GM19351 (cell line): Measurements from ENCODE around the gene C5orf34.
"Not testable (repeated sequence)": the region's sequence is repeated elsewhere in the genome, so short reads cannot be mapped to it uniquely, and the experiment has no call there.

ENCODE experiments used
- ATAC-seq: cut with Tn5 transposase; IDR thresholded peaks from one replicate; pipeline ENCODE4 v1.9.1; 2021; ENCODE audit warnings: mild to moderate bottlenecking, moderate library complexity; ENCODE audit not compliant: unreplicated experiment

The C5orf34 gene

DNA sequence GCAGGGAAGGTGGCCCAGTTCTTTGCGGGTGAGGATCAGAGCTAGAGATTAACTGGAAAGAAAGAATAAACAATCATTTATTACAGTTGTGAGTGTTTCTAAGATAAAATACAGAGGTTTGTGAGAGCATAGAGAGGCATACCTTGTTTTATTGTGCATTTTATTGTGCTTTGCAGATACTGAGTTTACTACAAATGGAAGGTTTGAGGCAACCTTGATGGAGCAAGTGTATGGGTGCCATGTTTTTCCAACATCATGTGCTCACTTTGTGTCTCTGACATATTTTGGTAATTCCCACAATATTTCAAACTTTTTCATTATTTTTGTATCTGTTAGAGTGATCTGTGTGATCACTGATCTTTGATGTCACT, 715 bp upstream of the C5orf34 start:
- ATAC-seq, result no peak

GRCh38 chr5:43514471-43514815, 505 bp downstream of the C5orf34 start:
- ATAC-seq, result peak; percentile 35

DNA sequence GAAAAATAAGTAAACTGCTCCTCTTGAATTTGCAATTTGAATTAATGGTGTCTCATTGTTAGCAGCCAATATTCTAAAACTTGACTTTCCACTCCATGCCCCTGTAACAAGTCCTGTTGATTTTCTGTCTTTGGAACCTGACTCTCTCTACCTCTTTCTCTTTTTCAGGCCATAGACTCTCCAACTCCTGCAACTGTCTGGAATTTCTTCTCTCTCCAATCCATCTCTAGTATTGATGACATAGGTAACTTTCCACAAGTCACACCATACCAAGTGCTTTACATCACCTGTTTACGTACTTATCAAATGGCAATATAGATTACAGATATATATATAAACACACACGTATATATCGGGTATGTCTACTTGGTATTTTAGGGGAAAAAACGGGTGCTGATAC, 923 bp downstream of the C5orf34 start:
- ATAC-seq, result no peak

- ATAC-seq, result not testable (repeated sequence)
These were observed 3.9 kb downstream of the C5orf34 start for GRCh38 chr5:43511062-43511461.

DNA sequence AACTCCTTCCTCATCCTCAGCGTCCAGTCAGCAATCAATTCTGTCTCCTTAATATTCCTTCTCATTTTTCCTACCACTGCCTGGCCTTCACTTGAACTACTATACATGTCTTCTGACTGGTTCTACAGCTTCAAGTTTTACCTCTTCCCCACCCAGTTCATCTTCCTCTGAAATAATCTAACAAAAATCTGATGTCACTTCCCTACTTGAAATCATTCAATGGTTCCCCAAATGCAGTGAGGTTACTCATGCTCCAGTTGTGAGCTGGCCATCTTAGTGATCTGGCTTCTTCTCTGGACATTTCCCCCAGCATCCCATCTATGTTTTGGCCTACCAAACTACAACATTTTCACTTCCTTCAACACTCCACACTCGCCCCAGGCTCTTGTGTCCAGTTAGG, 16.4 kb downstream of the C5orf34 start:
- no peak for ATAC-seq

- ATAC-seq, result no peak
These were observed 17.4 kb downstream of the C5orf34 start for GRCh38 chr5:43497311-43498104.

DNA sequence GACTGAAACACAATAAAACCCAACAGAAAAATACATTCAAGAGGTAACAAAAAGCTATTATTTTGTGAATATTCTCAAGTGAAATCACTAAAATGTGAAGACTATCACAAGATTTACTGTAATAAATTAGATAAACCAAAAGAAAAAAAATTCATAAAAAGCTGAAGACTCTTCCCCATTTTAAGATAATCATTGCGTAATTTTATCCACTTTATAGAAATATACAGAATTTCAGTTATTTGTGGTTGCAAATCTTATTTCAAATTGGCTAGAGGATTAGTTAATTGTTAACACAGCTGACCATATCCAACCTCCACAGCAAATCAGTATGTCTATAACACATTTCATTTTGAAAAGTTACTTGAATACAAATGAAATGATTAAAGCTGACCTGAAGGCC, 23.6 kb downstream of the C5orf34 start:
- no peak for ATAC-seq

- ATAC-seq, result no peak
These were observed 28.6 kb downstream of the C5orf34 start for GRCh38 chr5:43486353-43486752.

DNA sequence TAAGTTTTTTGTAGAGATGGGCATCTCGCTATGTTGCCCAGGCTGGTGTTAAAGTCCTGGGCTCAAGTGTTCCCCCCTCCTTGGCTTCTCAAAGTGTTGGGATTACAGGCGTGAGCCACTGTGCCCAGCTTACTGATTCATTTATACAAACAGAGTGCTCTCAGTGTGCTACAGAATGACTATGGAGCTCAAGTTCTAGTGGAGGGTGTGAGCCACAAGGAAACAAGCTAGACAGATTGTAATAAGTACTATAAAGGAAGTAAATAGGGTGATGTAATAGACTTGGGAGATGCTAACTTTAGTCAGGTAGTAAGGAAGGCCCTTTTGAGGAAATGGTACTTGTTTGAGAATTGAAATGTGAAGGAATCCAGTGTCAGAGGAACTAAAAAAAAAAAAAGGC, 29.5 kb downstream of the C5orf34 start:
- no peak for ATAC-seq

DNA sequence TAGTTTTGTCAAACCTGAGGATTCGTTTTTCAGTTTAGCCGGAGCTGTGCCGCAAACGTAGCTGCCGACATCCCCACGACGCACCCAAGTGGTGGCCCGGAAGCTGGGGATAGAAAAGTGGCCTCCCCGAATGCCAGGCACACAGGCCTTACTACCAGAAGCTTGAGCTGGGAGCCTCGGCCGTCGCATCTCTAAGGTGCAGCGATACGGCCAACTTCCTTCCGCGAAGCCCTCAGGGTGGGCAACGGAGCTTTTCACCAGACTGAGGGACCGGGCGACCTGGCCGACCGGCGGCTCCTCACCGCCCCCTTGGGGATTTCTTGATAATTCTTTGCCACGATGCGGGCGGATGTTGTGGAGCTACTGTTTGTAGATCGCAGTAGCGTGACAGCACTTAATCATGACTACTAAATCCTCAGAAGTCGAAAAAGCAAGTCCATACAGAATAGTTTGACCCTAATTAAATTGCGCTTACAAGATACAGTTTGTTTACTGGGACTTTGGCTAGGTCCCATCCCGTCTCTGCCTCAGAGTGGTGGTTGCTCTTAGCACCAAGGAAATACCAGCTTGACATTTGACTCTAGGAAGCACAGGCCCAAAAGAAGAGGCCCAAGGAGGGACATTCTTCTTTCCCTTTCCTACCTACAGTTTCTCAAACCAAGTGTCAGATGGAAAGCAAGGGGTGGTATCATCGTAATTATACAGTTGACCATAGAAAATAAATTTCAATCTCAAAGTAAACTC, 30.7 kb downstream of the C5orf34 start:
- ATAC-seq, result peak; percentile 73

DNA sequence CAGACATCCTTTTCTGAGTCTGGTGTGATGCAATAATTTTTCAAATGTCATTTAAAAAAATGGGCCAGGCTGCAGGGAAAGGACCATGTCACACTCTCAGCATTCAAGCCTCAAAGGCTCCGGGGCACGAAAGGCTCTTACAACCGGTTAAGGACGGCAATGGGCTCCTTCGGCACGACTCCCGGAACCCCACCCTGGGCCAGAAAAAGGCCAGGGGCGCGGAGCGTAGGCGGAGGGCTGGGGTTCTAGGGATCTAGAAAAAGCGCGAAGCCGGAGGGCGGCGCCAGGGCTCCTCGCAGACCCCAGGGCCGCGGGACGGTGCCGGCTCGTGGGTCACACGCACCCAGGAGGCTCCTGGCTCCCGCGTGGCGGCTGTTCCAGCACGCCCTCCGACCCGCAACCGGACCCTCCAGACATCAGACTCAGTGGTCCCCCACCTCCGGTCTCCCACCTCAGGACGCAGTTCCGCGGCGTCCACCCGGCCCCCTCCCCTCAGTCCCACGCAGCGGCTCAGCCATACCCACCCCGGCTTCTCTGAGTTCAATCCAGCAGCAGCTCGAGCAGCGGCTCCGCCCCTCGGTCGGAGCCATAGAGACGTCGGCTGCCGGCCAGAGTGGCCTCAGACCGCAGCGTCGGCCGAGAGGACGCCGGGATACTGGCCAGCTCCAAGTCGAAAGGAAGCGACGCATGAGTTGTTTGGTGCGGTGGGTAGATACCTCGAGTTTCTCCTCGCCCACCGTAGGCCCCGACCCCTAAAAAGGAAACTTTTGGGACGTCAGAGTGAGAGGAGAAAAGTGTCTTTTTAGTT, 31.4 kb downstream of the C5orf34 start, which contains the start of gene TMEM267:
Gene TMEM267 (minus strand): TSS at position 568 of the 808 bp plus-strand sequence. CDS start 29,896 bp downstream, outside the sequence.
- ATAC-seq, result peak; percentile 77

DNA sequence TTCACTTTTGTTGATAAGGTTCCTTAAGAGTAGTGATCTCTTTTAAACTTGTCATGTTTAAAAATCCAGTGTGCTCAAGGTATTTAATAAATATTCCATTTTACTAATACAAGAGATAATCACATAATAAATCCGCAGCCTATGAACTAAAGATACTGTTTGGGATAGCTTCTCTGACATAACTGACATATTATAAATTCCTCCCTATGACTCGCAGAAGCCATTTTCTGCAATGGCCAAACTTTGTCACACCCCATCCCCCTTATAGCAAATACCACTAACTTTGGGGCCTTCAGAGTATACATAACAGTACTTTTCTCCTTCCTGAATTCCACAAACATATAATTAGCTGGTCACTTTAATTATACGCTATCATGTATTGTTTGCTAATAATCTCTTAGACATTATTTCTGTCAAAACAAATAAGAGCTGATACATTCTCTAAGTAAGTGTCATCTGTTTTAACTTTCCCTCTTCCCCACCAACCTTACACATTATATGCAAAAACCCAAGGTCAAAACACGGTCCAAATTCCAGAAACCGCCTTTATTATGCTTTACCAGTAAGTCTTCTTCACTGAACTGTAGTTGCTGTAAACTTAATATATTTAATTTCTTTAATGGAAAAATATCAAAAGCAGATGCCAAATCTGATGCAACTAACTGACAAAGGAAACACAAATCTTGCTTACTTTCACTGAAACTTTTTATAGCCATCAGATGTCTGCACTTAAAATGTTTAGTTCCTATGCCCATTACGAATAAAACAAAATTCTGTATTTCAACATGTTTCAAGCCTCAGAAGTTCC, 32.3 kb downstream of the C5orf34 start:
- ATAC-seq, result no peak

DNA sequence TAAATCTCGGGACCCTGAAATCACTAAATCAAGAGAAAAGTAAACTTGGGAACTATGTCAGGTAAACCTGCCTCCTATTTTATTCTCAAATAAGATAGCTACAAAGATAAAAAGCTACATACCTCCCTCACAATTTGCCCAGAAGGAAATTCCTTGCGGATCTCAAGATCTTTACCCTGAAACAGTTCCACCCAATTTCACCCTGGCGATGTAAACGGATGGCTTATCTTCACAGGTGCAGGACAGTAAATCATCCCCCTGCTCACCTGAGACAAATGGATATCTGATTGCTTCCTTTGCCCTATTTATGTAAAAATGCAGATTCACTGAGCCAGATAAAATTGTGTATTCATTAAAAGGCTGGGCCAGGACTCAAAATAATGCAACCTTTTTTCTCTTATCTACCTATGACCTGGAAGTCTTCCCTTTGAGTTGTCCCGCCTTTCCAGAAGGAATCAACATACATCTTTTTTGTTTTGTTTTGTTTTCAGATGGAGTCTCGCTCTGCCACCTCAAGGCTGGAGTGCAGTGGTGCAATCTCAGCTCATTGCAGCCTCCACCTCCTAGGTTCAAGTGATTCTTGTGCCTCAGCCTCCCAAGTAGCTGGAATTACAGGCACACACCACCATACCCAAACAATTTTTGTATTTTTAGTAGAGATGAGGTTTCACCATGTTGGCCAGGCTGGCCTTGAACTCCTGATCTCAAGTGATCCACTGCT, 45.1 kb downstream of the C5orf34 start:
- no peak for ATAC-seq

DNA sequence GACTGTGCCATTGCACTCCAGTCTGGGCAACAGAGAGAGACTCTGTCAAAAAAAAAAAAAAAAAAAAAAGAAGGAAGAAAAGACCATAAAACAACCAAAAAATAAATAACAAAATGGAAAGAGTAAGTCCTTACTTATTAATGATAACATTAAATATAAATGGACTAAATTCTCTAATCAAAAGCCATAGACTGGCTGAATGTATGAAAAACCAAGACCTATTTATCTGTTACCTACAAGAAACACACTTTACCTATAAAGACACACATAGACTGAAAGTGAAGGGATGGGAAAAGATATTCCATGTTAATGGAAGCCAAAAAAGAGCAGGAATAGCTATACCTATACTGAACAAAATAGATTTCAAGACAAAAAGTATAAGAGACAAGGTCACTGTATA, 47.8 kb downstream of the C5orf34 start:
- ATAC-seq, result no peak

- ATAC-seq, result not testable (repeated sequence)
These were observed 49.5 kb downstream of the C5orf34 start for GRCh38 chr5:43465455-43465854.

DNA sequence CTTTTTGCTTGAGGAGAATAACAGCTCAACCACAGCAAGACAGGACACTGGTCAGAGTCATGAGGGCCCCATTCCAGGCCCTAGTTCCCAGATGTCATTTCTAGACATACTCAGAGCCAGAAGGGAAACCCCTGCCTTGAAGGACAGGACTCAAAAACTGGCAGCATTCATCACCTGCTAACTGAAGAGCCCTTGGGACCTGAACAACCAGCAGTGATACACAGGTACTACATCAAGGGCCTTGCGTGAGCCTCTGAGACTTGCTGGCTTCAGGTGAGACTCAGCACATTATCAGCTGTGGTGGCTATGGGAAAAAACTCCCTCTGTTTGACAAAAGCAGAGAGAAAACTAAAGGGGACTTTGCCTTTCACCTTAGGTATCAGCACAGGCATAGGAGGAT, 53.9 kb downstream of the C5orf34 start:
- no peak for ATAC-seq

GRCh38 chr5:43456556-43456955, 58.4 kb downstream of the C5orf34 start:
- no peak for ATAC-seq

DNA sequence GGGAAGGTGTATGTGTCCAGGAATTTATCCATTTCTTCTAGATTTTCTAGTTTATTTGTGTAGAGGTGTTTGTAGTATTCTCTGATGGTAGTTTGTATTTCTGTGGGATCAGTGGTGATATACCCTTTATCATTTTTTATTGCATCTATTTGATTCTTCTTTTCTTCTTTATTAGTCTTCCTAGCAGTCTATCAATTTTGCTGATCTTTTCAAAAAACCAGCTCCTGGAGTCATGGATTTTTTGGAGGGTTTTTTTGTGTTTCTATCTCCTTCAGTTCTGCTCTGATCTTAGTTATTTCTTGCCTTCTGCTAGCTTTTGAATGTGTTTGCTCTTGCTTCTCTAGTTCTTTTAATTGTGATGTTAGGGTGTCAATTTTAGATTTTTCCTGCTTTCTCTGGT, 73.4 kb downstream of the C5orf34 start:
- not testable (repeated sequence) for ATAC-seq

DNA sequence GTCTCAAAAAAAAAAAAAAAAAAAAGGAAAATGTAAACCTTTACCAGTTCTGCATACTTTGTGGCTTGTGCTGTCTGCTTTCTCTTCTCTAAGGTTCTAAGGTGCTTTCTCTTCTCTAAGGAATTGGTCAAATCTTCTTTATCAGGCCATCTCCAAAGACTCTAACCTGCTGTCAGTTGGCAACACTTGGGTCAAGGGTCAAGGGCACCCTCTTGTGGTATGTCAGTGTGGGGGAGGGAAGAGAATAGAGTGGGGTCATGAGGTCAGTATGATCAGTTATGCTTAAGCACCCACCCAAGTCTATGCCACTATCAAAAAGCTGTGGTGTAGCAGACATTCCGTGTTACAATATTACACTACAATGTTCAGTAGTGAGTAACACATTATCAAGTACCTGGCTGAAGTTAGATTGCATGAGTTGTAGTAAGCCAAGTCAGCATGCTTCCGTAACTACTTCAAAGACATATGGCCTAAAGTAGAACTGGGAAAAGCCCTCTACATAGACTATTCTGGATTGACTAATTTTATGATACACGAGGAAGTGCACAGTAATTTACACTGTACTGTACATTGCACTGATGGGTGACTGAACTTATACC, 77.8 kb downstream of the C5orf34 start:
- no peak for ATAC-seq
